AG04450 (cell line): Measurements from ENCODE around the gene RCAN3. TPM values are rescaled to one million over a fixed set of nuclear protein-coding genes. Genes with fewer than 3 reads are reported as not detected.

Source experiments
- CTCF ChIA-PET: fragments of 300-600, 350-600 bp; formaldehyde crosslinking; extraction: SDS; loops from one replicate; lab custom pipeline; 2022; ENCODE audit warnings: antibody characterized with exemption, inconsistent platforms; lab: Charles Lee
- POLR2A ChIA-PET: fragments of 350-600 bp; formaldehyde crosslinking; extraction: SDS; loops from one replicate; lab custom pipeline; 2021; ENCODE audit warnings: antibody characterized with exemption, inconsistent platforms; lab: Yijun Ruan, JAX
- DNase-seq: peaks from one replicate; pipeline ENCODE4 v3.0.0-alpha.2; 2011; ENCODE audit warnings: low read depth, low spot score
- H3K27ac ChIP-seq: one replicate; pipeline ENCODE4 v1.5.1; 2012; ENCODE audit warnings: low read depth, low read length, control low read depth
- H3K27me3 ChIP-seq: one replicate; pipeline ENCODE4 v1.6.0; 2012; ENCODE audit warnings: low read length; ENCODE audit not compliant: control insufficient read depth, insufficient read depth
- H3K4me3 ChIP-seq: 2 replicates; pipeline ENCODE4 v1.5.1; 2011; ENCODE audit warnings: mild to moderate bottlenecking, low read depth, low read length, control low read depth
- H3K9me3 ChIP-seq: 2 replicates; pipeline ENCODE4 v1.5.1; 2012; ENCODE audit warnings: low read length; ENCODE audit not compliant: control insufficient read depth, insufficient read depth
- CTCF ChIP-seq: IDR thresholded peaks from 2 replicates; pipeline ENCODE4 v1.5.1; 2011; ENCODE audit warnings: low read depth, low read length, control low read depth, inconsistent platforms
- polyA plus RNA-seq: library from polyadenylated mRNA; depleted of rRNA; stranded (reverse); fragments of >200 nt; gene quantifications from 2 replicates; pipeline ENCODE4 v1.2.3, GENCODE V29; 2011

The RCAN3 gene
- polyA plus RNA-seq, 1 experiment: 4.5 TPM

- no peak for TF ChIP-seq CTCF
- H3K27me3 ChIP-seq: no peaks in the 10 kb centered on the region
- no peak overlapping the region for H3K4me3 ChIP-seq
- no peak overlapping the region for H3K27ac ChIP-seq
- no peak for DNase-seq
- POLR2A ChIA-PET: interaction anchor here (0.8 kb wide), 1 partner anchor 38 kb away, joined by 4 read pairs; no protein-coding TSS in a partner anchor
- CTCF ChIA-PET: interaction anchor here (1.2 to 1.4 kb wide), 3 partner anchors 86 to 278 kb away, joined by 3 to 5 read pairs (median 5); no protein-coding TSS in a partner anchor
- H3K9me3 ChIP-seq: no peaks in the 10 kb centered on the region
Observed at GRCh38 chr1:24476571-24476970, 26.1 kb upstream of the RCAN3 start.

- Histone ChIP-seq H3K9me3 (no peaks in the 10 kb centered on the region), H3K27ac (no peak overlapping the region), H3K27me3 (no peaks in the 10 kb centered on the region), H3K4me3 (no peak overlapping the region)
- ChIA-PET POLR2A (no interaction called here), CTCF (interaction anchor here (0.9 to 1.4 kb wide), 4 partner anchors 86 to 278 kb away, joined by 3 to 5 read pairs (median 5); no protein-coding TSS in a partner anchor)
- no peak for TF ChIP-seq CTCF
- DNase-seq: no peak
Observed at GRCh38 chr1:24477309-24477708, 25.3 kb upstream of the RCAN3 start.

GRCh38 chr1:24481101-24481500 is 21.5 kb upstream of the RCAN3 start:
- Histone ChIP-seq H3K9me3 (no peaks in the 10 kb centered on the region), H3K27ac (no peak overlapping the region), H3K4me3 (no peak overlapping the region), H3K27me3 (no peaks in the 10 kb centered on the region)
- CTCF ChIA-PET: interaction anchor here (0.9 to 1.2 kb wide), 2 partner anchors 106 to 279 kb away, joined by 3 read pairs; no protein-coding TSS in a partner anchor
- no peak for DNase-seq
- no peak for TF ChIP-seq CTCF
- POLR2A ChIA-PET: no interaction called here

GRCh38 chr1:24481843-24482610 is 20.6 kb upstream of the RCAN3 start:
- CTCF ChIA-PET: interaction anchor here (0.6 to 1.2 kb wide), 4 partner anchors 88 to 326 kb away, joined by 3 to 4 read pairs (median 3); no protein-coding TSS in a partner anchor
- POLR2A ChIA-PET: no interaction called here
- Histone ChIP-seq H3K27me3 (peaks cover 2% of the 10 kb centered on the region), H3K27ac (no peak overlapping the region), H3K4me3 (no peak overlapping the region), H3K9me3 (no peaks in the 10 kb centered on the region)
- TF ChIP-seq CTCF: no peak
- no peak for DNase-seq

- H3K27me3 ChIP-seq: peaks cover 2% of the 10 kb centered on the region
- no peak overlapping the region for H3K27ac ChIP-seq
- TF ChIP-seq CTCF: no peak
- no peaks in the 10 kb centered on the region for H3K9me3 ChIP-seq
- ChIA-PET CTCF (no interaction called here), POLR2A (no interaction called here)
- DNase-seq: no peak
- H3K4me3 ChIP-seq: no peak overlapping the region
Observed at GRCh38 chr1:24483441-24483840, 19.2 kb upstream of the RCAN3 start.
